ENCODE measurements around the gene STOX2. TPM values are rescaled to one million over a fixed set of nuclear protein-coding genes. Genes with fewer than 3 reads are reported as not detected.

Gene STOX2
- total and polyA plus RNA-seq, 11 donors, result 2.8 to 19.6 (median 13.1) TPM

- intact Hi-C loops (cut with DNase I), result no loop called here
- H3K4me3 ChIP-seq, result no peak overlapping the region
- H3K27me3 ChIP-seq, result no peaks in the 10 kb centered on the region
- WGBS, 4 donors, result 35 to 50% (median 44%) methylated on average over 6 of the region's 6 CpGs
- ATAC-seq (peak in 2 of 4 donors; percentile 20 to 79), DNase-seq (peak in 1 of 5 donors; percentile 21)
- H3K4me1 ChIP-seq, result peaks cover 0 to 29% (median 14%) of the 10 kb centered on the region in 12 donors
- TF ChIP-seq CTCF (IDR thresholded peaks at IDR 0.05), result no peak
- H3K27ac ChIP-seq, result peak overlapping the region in 2 of 12 donors; percentile 4 to 11
- no peaks in the 10 kb centered on the region for H3K9me3 ChIP-seq
- no peaks in the 10 kb centered on the region for H3K36me3 ChIP-seq
Observed at GRCh38 chr4:183936047-183936446, 30.9 kb downstream of the STOX2 start.

- H3K27ac ChIP-seq, result no peak overlapping the region
- DNase-seq (no peak), ATAC-seq (no peak)
- no peaks in the 10 kb centered on the region for H3K9me3 ChIP-seq
- no peak for TF ChIP-seq POLR2A (IDR thresholded peaks at IDR 0.05)
- no peak for TF ChIP-seq CTCF (IDR thresholded peaks at IDR 0.05)
- no peak overlapping the region for H3K4me3 ChIP-seq
- H3K4me1 ChIP-seq, result peaks cover 0 to 29% (median 14%) of the 10 kb centered on the region in 12 donors
- H3K27me3 ChIP-seq, result no peaks in the 10 kb centered on the region
- H3K36me3 ChIP-seq, result no peaks in the 10 kb centered on the region
- 69 to 80% (median 74%) methylated on average over 3 of the region's 3 CpGs for WGBS, 4 donors
- intact Hi-C loops (cut with DNase I), result no loop called here
Observed at GRCh38 chr4:183936574-183937345, 31.7 kb downstream of the STOX2 start.

DNA sequence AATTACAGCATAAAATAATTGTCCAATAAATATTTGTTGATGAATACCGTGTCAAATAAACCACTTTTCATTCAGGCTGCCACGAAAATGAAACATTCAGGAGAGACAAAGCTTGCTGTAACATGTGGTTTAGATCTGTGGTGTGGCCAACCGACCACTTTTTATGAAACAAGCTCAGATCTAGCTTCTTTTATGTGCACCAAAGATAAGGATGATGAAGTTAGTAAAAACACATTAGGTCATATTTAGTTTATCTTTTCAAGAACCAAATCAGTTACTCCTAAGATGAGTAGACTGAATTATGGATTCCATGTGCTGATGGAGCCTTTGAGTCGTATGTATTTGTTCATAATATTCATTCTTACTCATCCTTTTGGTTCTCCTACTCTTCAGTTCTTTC lies 35.8 kb downstream of the STOX2 start:
- intact Hi-C loops (cut with DNase I), result no loop called here
- WGBS, 4 donors, result 66 to 79% (median 71%) methylated on average over 4 of the region's 4 CpGs

GRCh38 chr4:183941964-183942363 lies 36.9 kb downstream of the STOX2 start:
- DNase-seq (no peak), ATAC-seq (no peak)
- TF ChIP-seq CTCF (IDR thresholded peaks at IDR 0.05) (no peak), POLR2A (IDR thresholded peaks at IDR 0.05) (no peak)
- intact Hi-C loops (cut with DNase I), result no loop called here
- H3K4me1 ChIP-seq, result peaks cover 0 to 5% (median under 1%) of the 10 kb centered on the region in 12 donors
- H3K27ac ChIP-seq, result no peak overlapping the region
- H3K27me3 ChIP-seq, result no peaks in the 10 kb centered on the region
- H3K9me3 ChIP-seq, result no peaks in the 10 kb centered on the region
- H3K36me3 ChIP-seq, result no peaks in the 10 kb centered on the region
- no peak overlapping the region for H3K4me3 ChIP-seq

More for the DNA sequence above, 35.8 kb downstream of the STOX2 start:
- DNase-seq (no peak), ATAC-seq (no peak)
- Histone ChIP-seq H3K4me1 (peaks cover 0 to 16% (median 10%) of the 10 kb centered on the region in 12 donors), H3K4me3 (no peak overlapping the region), H3K27me3 (no peaks in the 10 kb centered on the region), H3K27ac (no peak overlapping the region), H3K36me3 (no peaks in the 10 kb centered on the region), H3K9me3 (no peaks in the 10 kb centered on the region)
- no peak for TF ChIP-seq CTCF (IDR thresholded peaks at IDR 0.05)
- no peak for TF ChIP-seq POLR2A (IDR thresholded peaks at IDR 0.05)
